ENCODE data around the gene RERG. TPM values are rescaled to one million over a fixed set of nuclear protein-coding genes. Genes with fewer than 3 reads are reported as not detected.

RERG gene, protein sequence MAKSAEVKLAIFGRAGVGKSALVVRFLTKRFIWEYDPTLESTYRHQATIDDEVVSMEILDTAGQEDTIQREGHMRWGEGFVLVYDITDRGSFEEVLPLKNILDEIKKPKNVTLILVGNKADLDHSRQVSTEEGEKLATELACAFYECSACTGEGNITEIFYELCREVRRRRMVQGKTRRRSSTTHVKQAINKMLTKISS
- 10 to 100 TPM in 3 of 4 donors, 1 to 10 TPM in 1; 9.6 to 84.4 (median 36.4) TPM for total RNA-seq

GRCh38 chr12:15220915-15221885 is at the start of gene RERG:
TSS of gene RERG (minus strand) at chr12:15221417. CDS start at chr12:15217489, 3,928 bp downstream.
- DNase-seq (ENCODE audit: low spot score) = peak; percentile 53
- peak in 2 of 3 donors; percentile 71 to 96 for TF ChIP-seq CTCF (IDR thresholded peaks at IDR 0.05)
- ATAC-seq (ENCODE audit: low FRiP score) = peak; percentile 93

DNA sequence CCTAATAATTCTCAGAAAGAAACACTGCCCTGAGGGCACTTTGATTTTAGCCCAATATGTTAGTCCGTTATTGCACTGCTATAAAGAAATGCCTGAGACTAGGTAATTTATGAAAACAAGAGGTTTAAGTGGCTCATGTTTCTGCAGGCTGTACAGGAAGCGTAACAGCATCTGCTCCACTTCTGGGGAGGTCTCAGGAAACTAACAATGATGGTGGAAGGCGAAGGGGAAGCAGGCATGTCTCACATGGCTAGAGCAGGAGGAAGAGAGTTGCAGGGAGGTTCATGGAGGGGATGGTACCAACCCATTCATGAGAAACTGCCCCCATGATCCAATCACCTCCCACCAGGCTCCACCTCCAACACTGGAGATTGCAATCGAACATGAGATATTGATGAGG is 49.4 kb upstream of the RERG start:
- no peak for TF ChIP-seq CTCF (IDR thresholded peaks at IDR 0.05)
- DNase-seq (ENCODE audit: low spot score) (no peak), ATAC-seq (ENCODE audit: low FRiP score) (no peak)

GRCh38 chr12:15268927-15269552 is 47.8 kb upstream of the RERG start:
- TF ChIP-seq CTCF (IDR thresholded peaks at IDR 0.05) = peak in 2 of 3 donors; percentile 42 to 71
- peak; percentile 83 for ATAC-seq (ENCODE audit: low FRiP score)
- no peak for DNase-seq (ENCODE audit: low spot score)

GRCh38 chr12:15268309-15268708 is 47.1 kb upstream of the RERG start:
- no peak for TF ChIP-seq CTCF (IDR thresholded peaks at IDR 0.05)
- ATAC-seq (ENCODE audit: low FRiP score) (no peak), DNase-seq (ENCODE audit: low spot score) (no peak)

- DNase-seq (ENCODE audit: low spot score) (no peak), ATAC-seq (ENCODE audit: low FRiP score) (no peak)
- TF ChIP-seq CTCF (IDR thresholded peaks at IDR 0.05) = no peak
Measured at GRCh38 chr12:15265875-15266274, 44.7 kb upstream of the RERG start.

GRCh38 chr12:15256761-15257160 is 35.5 kb upstream of the RERG start:
- ATAC-seq (ENCODE audit: low FRiP score) (peak; percentile 71), DNase-seq (ENCODE audit: low spot score) (no peak)
- TF ChIP-seq CTCF (IDR thresholded peaks at IDR 0.05) = no peak
